ENCODE results near the gene FSTL1.

Gene FSTL1

GRCh38 chr3:120451806-120452205 lies 1.0 kb upstream of the FSTL1 start:
- Histone ChIP-seq H3K4me1 (ENCODE audit: control insufficient read depth, insufficient read depth, low read length, poor library complexity, severe bottlenecking) (no peaks in the 10 kb centered on the region), H3K36me3 (ENCODE audit: control insufficient read depth, insufficient read depth, low read length) (no peaks in the 10 kb centered on the region), H3K27ac (ENCODE audit: insufficient read depth, low read length, poor library complexity, severe bottlenecking) (no peak overlapping the region), H3K27me3 (replicated peaks; ENCODE audit: control insufficient read depth, insufficient read depth, low read length, poor library complexity, severe bottlenecking) (peaks cover 16% of the 10 kb centered on the region), H3K4me3 (ENCODE audit: insufficient read depth, low read depth, low read length, poor library complexity, severe bottlenecking) (no peak overlapping the region), H3K9me3 (ENCODE audit: control insufficient read depth, low read length) (no peaks in the 10 kb centered on the region)
- no peak for DNase-seq

- H3K4me3 ChIP-seq (ENCODE audit: insufficient read depth, low read depth, low read length, poor library complexity, severe bottlenecking): peak overlapping the region; percentile 44
- no peak overlapping the region for H3K27ac ChIP-seq (ENCODE audit: insufficient read depth, low read length, poor library complexity, severe bottlenecking)
- no peak for DNase-seq
- no peaks in the 10 kb centered on the region for H3K9me3 ChIP-seq (ENCODE audit: control insufficient read depth, low read length)
- H3K27me3 ChIP-seq (replicated peaks; ENCODE audit: control insufficient read depth, insufficient read depth, low read length, poor library complexity, severe bottlenecking): peaks cover 16% of the 10 kb centered on the region
- H3K4me1 ChIP-seq (ENCODE audit: control insufficient read depth, insufficient read depth, low read length, poor library complexity, severe bottlenecking): no peaks in the 10 kb centered on the region
- no peaks in the 10 kb centered on the region for H3K36me3 ChIP-seq (ENCODE audit: control insufficient read depth, insufficient read depth, low read length)
These were observed 525 bp upstream of the FSTL1 start for GRCh38 chr3:120451272-120451761.

- H3K27ac ChIP-seq (ENCODE audit: insufficient read depth, low read length, poor library complexity, severe bottlenecking): no peak overlapping the region
- no peaks in the 10 kb centered on the region for H3K36me3 ChIP-seq (ENCODE audit: control insufficient read depth, insufficient read depth, low read length)
- H3K4me3 ChIP-seq (ENCODE audit: insufficient read depth, low read depth, low read length, poor library complexity, severe bottlenecking): peak overlapping the region; percentile 44
- no peak for DNase-seq
- H3K27me3 ChIP-seq (replicated peaks; ENCODE audit: control insufficient read depth, insufficient read depth, low read length, poor library complexity, severe bottlenecking): peaks cover 16% of the 10 kb centered on the region
- H3K9me3 ChIP-seq (ENCODE audit: control insufficient read depth, low read length): no peaks in the 10 kb centered on the region
- no peaks in the 10 kb centered on the region for H3K4me1 ChIP-seq (ENCODE audit: control insufficient read depth, insufficient read depth, low read length, poor library complexity, severe bottlenecking)
These were observed 842 bp downstream of the FSTL1 start for GRCh38 chr3:120449701-120450599.

GRCh38 chr3:120449251-120449650 lies 1.5 kb downstream of the FSTL1 start:
- Histone ChIP-seq H3K9me3 (ENCODE audit: control insufficient read depth, low read length) (no peaks in the 10 kb centered on the region), H3K36me3 (ENCODE audit: control insufficient read depth, insufficient read depth, low read length) (no peaks in the 10 kb centered on the region), H3K27ac (ENCODE audit: insufficient read depth, low read length, poor library complexity, severe bottlenecking) (no peak overlapping the region), H3K4me1 (ENCODE audit: control insufficient read depth, insufficient read depth, low read length, poor library complexity, severe bottlenecking) (no peaks in the 10 kb centered on the region), H3K27me3 (replicated peaks; ENCODE audit: control insufficient read depth, insufficient read depth, low read length, poor library complexity, severe bottlenecking) (peaks cover 16% of the 10 kb centered on the region), H3K4me3 (ENCODE audit: insufficient read depth, low read depth, low read length, poor library complexity, severe bottlenecking) (no peak overlapping the region)
- no peak for DNase-seq

GRCh38 chr3:120448756-120449155 lies 2.0 kb downstream of the FSTL1 start:
- Histone ChIP-seq H3K4me1 (ENCODE audit: control insufficient read depth, insufficient read depth, low read length, poor library complexity, severe bottlenecking) (no peaks in the 10 kb centered on the region), H3K27ac (ENCODE audit: insufficient read depth, low read length, poor library complexity, severe bottlenecking) (no peak overlapping the region), H3K27me3 (replicated peaks; ENCODE audit: control insufficient read depth, insufficient read depth, low read length, poor library complexity, severe bottlenecking) (peaks cover 16% of the 10 kb centered on the region), H3K9me3 (ENCODE audit: control insufficient read depth, low read length) (no peaks in the 10 kb centered on the region), H3K4me3 (ENCODE audit: insufficient read depth, low read depth, low read length, poor library complexity, severe bottlenecking) (no peak overlapping the region), H3K36me3 (ENCODE audit: control insufficient read depth, insufficient read depth, low read length) (no peaks in the 10 kb centered on the region)
- DNase-seq: no peak

- DNase-seq: no peak
- H3K4me3 ChIP-seq (ENCODE audit: insufficient read depth, low read depth, low read length, poor library complexity, severe bottlenecking): no peak overlapping the region
- no peaks in the 10 kb centered on the region for H3K4me1 ChIP-seq (ENCODE audit: control insufficient read depth, insufficient read depth, low read length, poor library complexity, severe bottlenecking)
- H3K9me3 ChIP-seq (ENCODE audit: control insufficient read depth, low read length): no peaks in the 10 kb centered on the region
- H3K27me3 ChIP-seq (replicated peaks; ENCODE audit: control insufficient read depth, insufficient read depth, low read length, poor library complexity, severe bottlenecking): peaks cover 16% of the 10 kb centered on the region
- H3K36me3 ChIP-seq (ENCODE audit: control insufficient read depth, insufficient read depth, low read length): no peaks in the 10 kb centered on the region
- no peak overlapping the region for H3K27ac ChIP-seq (ENCODE audit: insufficient read depth, low read length, poor library complexity, severe bottlenecking)
These were observed 3.7 kb downstream of the FSTL1 start for GRCh38 chr3:120446891-120447668.

- Histone ChIP-seq H3K36me3 (ENCODE audit: control insufficient read depth, insufficient read depth, low read length) (no peaks in the 10 kb centered on the region), H3K9me3 (ENCODE audit: control insufficient read depth, low read length) (no peaks in the 10 kb centered on the region), H3K27me3 (replicated peaks; ENCODE audit: control insufficient read depth, insufficient read depth, low read length, poor library complexity, severe bottlenecking) (peaks cover 8% of the 10 kb centered on the region), H3K4me1 (ENCODE audit: control insufficient read depth, insufficient read depth, low read length, poor library complexity, severe bottlenecking) (no peaks in the 10 kb centered on the region), H3K4me3 (ENCODE audit: insufficient read depth, low read depth, low read length, poor library complexity, severe bottlenecking) (no peak overlapping the region), H3K27ac (ENCODE audit: insufficient read depth, low read length, poor library complexity, severe bottlenecking) (no peak overlapping the region)
- DNase-seq: no peak
These were observed 5.1 kb downstream of the FSTL1 start for GRCh38 chr3:120445654-120446053.

- H3K27ac ChIP-seq (ENCODE audit: insufficient read depth, low read length, poor library complexity, severe bottlenecking): no peak overlapping the region
- peaks cover 2% of the 10 kb centered on the region for H3K27me3 ChIP-seq (replicated peaks; ENCODE audit: control insufficient read depth, insufficient read depth, low read length, poor library complexity, severe bottlenecking)
- H3K4me3 ChIP-seq (ENCODE audit: insufficient read depth, low read depth, low read length, poor library complexity, severe bottlenecking): no peak overlapping the region
- no peaks in the 10 kb centered on the region for H3K9me3 ChIP-seq (ENCODE audit: control insufficient read depth, low read length)
- no peaks in the 10 kb centered on the region for H3K4me1 ChIP-seq (ENCODE audit: control insufficient read depth, insufficient read depth, low read length, poor library complexity, severe bottlenecking)
- H3K36me3 ChIP-seq (ENCODE audit: control insufficient read depth, insufficient read depth, low read length): no peaks in the 10 kb centered on the region
- no peak for DNase-seq
These were observed 7.1 kb downstream of the FSTL1 start for GRCh38 chr3:120443626-120444123.

- no peak overlapping the region for H3K27ac ChIP-seq (ENCODE audit: insufficient read depth, low read length, poor library complexity, severe bottlenecking)
These were observed 7.7 kb downstream of the FSTL1 start for GRCh38 chr3:120442975-120443517.

More at GRCh38 chr3:120442975-120443517, 7.7 kb downstream of the FSTL1 start:
- no peaks in the 10 kb centered on the region for H3K36me3 ChIP-seq (ENCODE audit: control insufficient read depth, insufficient read depth, low read length)
- H3K4me1 ChIP-seq (ENCODE audit: control insufficient read depth, insufficient read depth, low read length, poor library complexity, severe bottlenecking): no peaks in the 10 kb centered on the region
- no peak for DNase-seq
- no peak overlapping the region for H3K4me3 ChIP-seq (ENCODE audit: insufficient read depth, low read depth, low read length, poor library complexity, severe bottlenecking)
- no peaks in the 10 kb centered on the region for H3K9me3 ChIP-seq (ENCODE audit: control insufficient read depth, low read length)
- no peaks in the 10 kb centered on the region for H3K27me3 ChIP-seq (replicated peaks; ENCODE audit: control insufficient read depth, insufficient read depth, low read length, poor library complexity, severe bottlenecking)
